Left hindlimb (tissue), 1 donor: ENCODE data around the gene TNIK.

Source experiments
- DNase-seq: peaks from one replicate; pipeline ENCODE4 v3.0.0-alpha.2; 2018

Gene TNIK

DNA sequence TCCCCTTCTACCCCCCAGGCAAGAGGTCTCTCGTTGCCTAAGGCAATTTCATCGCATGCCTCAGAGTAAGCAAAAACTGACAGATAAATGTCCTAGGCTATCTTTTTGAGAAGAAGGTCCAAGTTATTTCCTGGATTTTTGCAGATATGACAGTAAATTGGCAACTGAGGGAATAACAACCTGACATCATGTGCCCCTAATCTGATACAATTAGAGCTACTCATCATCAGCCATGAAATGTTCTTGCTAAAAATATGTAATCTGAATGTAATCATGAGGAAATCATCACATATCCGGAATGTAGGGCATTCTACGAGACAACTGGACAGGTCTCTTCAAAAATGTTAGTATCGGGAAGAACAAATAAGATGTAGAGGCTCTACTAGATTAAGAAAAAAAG lies 44.1 kb downstream of the TNIK start:
- DNase-seq, result no peak

DNA sequence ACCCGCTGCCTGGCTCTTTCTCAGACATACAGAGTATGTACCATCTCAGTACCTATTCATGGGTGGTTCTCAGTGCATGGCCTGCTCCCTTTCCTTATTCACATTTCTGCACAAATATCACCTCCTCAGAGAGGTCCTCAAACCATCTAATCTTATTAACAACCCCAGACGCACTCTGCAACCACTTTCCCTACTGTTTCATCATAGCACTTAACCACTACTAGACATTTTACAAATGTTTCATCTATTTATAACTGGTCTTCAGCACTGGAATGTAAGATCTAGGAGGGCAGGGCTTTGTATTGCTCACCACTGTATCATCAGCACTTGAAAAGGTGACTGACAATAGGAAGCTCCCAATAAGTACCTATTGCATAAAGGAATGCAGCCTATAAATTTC lies 45.1 kb downstream of the TNIK start:
- no peak for DNase-seq

DNA sequence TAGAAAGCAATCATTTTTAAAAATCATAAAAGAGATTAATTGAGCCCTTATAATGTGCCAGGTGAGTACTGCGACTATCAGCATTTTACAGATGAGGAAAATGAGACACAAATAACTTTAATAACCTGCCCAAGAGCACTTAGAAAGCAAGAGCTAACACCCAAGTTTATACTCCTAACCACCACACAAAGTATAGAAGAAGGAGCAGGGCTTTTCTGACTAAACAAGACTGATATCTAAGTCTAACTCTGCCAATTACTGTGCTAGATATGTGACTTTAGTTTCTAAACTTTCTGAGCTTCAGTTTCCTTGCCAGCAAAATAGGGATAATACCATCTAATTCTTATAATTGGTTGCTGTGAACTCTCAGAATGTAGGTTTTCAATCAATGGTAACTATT lies 47.7 kb downstream of the TNIK start:
- DNase-seq, result no peak

DNA sequence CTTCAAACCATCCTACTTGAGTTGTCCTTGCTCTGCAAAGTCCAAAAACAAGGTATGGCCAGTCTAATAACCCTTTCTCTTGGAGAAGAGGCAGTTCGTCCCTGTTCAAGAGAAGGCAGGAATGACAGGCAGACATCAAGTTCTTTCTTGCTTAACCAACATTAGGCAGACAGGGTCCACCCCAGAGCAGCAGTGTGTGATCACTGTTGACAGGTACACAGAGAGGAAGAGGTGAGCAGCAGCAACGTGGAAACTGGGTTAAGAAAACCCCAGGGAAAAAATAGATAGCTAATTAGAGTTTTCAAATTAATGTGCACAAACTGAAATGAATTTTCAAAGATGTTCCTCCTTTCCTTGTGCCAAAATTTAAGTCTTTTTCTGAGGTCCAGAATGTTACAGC lies 48.2 kb downstream of the TNIK start:
- DNase-seq, result no peak

DNA sequence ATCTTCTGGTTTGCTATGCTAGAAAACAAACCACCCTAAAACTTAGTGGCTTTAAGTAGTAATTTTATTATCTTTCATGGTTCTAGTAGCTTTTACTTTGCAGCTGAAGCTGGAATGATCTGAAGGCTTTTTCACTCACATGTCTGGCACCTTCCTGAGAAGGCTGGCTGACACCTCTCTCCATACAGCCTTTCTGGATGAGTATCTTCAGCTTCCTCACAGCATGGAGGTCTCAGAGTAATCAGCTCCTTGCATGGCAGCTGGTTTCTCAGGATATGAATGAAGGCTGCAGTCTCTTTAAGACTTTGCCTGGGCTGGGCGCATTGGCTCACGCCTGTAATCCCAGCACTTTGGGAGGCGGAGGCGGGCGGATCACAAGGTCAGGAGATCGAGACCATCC lies 50.0 kb downstream of the TNIK start:
- no peak for DNase-seq

DNA sequence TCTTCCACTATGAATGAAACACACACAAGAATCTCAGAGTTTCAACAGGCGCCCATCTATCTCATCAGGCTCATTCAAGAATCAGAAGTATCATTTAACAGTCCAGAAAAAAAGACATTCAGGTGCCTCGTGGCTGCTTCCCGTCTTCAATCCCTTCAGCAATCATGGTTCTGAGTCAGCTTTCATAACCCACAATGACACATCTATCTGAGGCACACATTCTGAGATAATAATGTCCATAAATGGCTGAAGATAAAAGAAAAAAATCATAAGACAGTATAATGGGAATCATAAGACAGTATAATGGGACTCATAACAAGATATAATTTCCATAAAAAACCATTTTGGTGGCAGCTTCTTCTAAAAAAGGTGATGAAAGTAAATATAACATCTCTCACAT lies 52.4 kb downstream of the TNIK start:
- DNase-seq, result no peak

DNA sequence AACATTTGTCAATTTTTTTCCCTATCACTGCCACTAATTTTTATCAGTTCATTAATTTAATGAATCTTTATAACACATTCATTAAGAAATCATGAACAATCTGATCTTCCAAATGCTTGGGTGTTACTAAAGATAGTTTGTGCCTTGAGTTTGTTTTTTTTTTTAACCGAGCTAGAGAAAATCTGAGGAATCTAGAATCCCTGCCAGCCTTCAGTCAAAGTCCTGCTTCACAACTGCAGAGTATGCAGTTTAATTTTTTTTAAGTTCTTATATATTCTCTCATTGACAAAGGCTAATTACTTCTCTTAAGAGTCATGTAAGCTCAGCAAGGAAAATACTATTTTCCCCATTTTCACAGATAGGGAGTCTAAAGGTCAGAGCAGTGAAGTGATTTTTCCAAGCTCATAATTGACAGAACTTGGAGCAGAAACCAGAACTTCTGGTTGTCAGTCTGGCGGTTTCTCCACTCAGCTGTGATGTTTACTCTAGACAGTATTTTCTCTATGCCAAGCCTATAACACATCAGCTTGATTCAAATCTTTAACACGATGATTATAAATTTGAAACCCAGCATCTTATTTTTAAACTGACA lies 55.7 kb downstream of the TNIK start:
- no peak for DNase-seq

DNA sequence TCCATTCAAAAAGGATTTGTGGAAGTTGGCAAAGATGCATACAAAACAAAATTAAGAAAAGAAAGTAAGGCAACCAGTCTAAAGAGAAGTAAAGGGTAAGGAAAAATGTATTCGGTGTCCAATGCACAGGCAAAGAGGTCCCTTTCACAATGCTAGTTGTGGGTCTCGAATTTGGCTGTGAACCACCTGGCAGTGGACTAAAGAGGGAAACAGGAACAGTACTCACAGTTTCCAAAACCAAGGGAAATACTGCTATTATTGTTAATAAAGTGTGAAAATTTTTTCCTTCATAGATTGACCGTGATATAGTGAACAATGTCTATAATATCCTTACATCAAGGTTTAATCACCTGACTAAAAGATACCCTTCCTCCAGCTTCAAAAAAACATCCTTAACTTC lies 57.9 kb downstream of the TNIK start:
- no peak for DNase-seq

DNA sequence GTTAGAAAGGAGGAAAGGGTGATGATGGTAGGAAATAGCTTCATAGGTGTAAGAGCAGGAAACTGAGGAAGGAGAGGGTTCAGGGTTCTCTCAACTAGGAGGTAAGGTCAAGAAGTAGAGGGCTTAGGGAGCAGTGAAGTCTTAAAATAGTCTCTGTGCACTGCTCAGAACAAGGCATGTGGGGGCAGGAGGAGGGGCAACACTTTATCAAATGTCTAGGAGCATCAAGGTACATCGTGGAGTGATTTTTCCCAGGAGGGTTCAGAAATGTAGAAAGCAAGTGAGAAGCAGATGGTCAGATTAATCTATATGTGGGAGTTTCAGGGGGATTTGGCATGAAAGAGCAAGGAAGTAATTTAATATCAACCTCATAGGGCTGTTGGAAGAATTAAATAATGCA lies 58.8 kb downstream of the TNIK start:
- DNase-seq, result no peak

DNA sequence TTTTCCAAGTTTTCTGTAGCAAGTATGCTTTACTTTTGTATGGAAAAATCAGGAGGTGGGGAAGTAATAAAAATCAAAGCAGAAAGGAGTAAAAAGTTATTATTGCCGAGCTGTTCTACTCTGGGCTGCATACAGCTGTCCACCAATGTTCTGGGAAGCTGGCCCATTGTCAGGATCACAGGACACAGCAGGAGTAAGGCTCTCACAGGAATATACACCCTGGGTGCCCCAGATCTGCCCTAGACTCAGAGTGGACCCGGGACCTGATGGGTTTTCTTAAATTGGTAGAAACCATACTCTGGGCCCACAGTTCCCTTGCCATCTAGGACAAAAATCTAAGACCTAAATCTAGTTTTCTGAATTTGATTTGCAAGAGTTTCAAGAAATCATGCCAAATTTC lies 60.4 kb downstream of the TNIK start:
- no peak for DNase-seq

DNA sequence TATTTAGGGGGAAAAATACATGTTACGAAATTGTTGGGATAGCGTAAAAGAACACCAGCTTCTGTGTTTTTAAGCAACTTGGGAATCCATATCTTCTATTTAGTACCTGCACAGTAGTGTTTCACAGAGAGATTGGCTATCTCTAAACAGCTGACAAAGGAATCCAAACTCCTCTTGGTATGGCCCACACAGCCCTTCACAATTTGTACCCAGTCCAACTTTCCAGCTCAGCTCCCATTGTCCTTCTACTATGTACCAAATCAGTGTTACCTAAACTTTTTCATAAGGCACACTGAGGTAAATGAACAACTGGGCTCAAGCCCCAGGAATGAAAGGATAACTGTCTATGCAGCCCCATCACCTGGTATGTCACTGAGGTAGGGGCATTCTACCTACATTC lies 61.9 kb downstream of the TNIK start:
- DNase-seq, result no peak

DNA sequence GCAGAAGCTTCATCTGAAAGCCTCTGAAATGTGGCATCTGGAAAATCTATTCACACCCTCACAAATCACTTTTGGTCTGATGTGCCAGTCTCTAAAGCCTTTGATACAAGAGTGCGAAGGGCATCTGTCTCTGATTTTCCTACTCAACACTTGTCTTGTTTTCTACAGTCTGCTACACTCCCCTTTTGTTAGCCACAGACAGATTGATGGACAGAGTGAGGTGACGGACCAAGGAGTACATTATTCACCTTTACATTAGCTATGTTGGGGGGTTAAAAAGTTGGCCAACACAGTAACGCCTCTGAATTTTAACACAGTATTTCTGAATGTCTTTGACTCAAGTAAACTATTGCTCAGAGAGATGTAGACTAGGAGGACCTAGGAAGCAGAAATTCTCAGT lies 63.1 kb downstream of the TNIK start:
- no peak for DNase-seq

DNA sequence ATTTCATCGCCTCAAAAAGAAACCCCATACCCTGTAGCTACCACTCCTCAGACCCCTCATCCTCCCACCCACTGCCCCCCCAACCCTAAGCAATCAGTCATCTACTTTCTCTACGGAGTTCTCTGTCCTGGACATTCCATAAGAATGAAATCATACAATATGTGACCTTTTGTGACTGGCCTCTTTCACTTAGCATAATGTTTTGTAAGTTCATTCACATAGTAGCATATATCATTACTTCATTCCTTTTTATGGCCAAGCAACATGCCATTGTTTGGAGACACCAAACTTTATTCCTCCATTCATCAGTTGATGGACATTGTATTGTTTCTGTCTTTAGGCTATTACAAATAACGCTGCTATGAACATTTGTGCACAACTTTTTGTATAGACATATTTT lies 64.2 kb downstream of the TNIK start:
- no peak for DNase-seq

DNA sequence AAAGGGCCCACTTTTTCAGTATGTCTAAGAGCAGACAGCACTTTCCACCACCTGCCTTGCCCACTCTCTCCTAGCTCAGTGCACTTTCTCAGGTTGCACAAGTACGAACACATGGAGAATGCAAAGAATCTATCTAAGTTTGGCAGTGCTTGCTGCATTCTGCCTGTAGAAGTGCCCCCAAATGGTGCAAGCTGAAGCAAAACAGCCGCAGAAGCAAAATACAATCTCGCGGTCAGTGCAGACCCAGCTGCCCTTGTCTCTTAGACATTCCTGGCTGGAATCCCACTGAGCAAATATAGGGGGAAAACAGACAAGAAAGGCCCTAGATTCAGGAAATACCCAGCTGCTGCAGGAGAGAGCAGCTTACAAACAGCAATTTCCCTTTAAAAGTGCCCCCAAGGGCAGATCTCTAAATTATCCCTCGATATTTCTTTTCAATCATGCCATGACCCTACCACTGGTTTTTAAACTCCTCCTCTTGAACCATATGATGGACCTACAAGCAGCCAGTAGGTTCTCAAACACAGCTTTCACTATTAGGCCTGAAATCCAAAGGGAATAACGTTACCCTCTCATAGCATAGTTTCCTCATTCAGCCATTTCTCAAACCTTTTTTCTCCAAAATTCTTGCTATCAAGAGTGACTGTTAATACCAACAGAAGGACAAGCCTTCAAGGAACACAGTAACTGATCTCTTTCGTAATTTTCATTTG lies 67.0 kb downstream of the TNIK start:
- peak; percentile 70 for DNase-seq

DNA sequence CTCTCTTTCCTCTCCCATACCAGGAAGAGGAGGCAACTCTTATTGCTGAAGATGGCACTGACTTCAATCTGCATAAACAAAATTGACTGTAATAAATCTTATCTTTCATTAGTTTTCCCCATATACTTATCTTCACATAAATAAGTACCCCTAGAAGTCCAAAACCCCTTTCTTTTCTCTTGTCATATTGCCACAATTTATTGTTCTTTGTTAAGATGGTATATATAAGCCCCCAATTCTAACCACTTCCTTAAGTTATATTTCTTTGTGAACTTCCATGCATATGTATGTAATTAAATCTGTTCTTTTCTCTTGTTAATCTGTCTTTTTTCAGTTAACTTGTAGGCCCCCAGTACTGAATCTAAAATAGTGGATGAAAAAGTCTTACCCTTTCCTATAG lies 68.8 kb downstream of the TNIK start:
- DNase-seq, result no peak

DNA sequence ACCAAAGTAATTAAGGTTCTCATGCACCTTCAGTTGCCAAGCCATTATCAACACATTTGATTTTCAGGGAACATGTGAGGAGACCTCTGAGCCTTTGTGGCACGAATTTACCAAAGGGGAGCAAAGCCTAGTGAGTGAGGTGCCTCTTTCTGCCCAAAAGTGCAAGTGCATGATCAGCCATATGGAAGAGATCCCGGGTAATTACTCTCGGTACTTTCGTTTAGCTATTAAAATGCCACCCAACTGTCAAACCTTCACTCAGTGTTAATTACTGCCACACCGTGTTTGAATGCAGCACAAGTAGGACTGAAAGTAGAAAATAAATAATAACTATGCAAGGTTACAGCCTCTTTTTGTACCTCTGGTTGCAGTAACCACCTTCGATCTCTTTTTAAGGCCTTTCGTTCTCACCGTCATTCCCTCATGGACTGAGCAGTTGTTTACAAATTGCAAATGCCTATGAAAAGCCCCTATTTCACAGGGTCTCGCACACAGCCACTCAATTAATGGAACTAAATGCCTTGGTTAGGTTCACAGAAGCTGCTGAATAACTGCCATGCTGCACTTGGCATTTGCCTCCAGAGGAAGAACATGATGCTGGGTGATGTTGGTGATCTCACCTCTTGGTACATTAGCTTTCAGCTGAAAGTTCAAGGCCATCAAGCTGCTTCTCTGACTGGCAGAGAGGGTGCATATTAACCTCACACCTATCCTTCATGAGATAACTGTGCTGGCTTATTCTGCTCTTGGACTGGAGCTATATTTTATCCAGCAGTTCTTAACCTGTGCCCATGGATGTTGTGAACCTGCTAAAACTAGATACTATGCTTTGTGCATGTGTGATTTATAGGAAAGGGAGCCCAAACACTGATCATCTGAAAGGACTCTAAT lies 69.9 kb downstream of the TNIK start:
- DNase-seq, result no peak

DNA sequence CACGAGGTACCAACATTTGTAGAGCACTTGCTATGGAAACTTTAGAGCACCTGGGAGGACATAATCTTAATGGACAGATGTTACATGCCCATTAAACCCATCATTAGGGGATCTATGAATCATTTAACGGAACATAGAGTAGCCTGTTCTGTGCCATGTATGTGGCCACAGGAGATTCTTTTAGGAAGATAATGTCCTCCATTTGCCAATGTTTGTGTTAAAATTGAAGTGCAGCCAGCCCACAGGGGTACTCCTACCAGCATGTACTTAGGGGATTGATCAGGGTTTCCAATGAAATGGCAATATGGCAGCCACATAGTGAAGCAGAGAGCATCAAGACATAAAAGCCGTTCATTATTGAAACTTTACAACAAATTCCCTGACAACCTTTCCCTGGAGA lies 70.7 kb downstream of the TNIK start:
- DNase-seq, result no peak

DNA sequence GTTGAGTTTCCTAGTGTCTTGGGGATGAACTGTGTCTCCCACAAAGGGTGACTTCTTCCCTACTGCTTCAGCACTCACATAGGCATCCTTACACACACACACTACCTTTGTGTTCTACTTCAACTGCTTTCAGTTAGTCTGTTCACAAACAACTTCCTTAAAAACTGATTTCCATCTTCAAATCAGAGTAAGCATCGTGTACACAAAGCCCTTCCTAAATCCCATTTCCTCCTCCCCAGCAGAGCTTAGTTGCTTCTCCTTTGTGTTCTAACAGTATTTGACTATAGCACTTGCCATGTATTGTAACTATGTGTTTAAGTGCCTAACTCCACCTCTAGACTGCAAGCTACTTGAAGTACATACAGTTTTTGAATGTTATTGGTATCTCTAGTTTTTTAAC lies 71.7 kb downstream of the TNIK start:
- DNase-seq, result no peak

DNA sequence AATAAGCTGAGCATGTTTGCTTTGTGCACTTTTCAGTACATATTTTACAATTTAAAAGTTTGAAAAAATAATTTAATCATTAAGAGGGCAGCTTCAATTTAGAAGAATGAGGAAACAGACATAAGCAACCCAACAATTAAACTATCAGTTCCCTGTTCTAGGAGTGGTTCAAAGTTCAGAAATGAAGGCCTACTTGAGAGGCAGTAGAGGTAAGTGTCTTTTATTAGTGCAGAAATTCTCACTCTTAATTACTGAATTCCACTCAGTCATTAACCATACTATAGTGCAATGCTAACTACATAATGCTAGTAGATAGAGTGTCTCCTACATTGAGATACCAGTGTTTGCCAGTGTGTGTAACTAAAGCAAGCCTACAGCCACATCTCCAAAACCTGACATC lies 73.1 kb downstream of the TNIK start:
- no peak for DNase-seq

DNA sequence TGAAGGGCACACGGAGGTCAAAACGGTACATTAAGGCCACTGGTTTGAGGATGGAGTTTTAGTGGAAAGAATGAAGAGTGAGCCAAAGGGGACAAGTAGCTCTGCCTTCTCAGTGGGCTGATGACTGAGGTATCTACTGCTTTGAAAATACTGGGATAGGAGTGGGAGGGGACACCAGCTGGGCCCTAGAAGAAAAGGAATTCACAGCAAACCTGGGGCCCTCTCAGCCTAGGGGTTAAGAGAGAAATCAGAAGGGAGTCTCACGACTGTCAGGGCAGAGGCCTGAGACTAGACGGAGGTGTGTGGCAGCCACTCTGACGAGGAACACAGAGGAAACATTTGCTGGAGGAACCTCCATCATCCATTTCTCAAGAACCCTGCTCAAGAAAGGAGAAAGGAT lies 75.1 kb downstream of the TNIK start:
- no peak for DNase-seq

DNA sequence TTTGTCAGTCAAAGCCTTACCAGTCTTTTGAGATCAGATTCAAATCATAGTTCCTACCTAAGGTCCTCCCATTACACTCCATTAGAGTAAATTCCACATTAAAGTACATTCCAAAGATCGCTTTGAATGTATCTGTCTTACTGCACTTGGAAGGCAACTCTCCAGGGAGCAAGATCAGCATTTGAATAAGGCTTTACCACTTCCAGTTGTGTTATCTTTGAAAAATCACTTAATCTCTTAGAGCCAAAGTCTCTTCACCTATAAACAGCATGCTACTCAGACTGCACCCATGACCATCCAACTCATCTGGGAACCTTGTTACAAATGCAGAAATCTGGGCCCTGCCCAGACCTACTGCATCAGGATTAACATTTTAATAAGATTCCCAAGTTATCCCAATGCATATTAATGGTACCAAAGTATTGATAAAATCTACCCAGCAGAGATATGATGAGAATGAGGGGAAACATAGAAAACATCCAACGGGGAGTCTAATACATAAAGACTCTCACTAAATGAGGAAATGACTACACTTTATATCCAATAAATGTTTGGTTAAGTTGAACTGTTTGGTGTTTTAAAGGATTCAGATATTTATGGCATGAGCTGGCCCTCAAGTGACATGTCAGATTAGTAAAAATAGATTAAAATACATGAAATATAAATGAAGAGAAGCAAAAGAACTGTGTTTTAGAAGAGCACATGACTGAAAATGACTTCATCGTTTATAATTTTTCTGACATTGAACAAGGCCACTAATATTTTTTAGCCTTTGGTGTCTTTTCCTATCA lies 75.9 kb downstream of the TNIK start:
- DNase-seq, result no peak

DNA sequence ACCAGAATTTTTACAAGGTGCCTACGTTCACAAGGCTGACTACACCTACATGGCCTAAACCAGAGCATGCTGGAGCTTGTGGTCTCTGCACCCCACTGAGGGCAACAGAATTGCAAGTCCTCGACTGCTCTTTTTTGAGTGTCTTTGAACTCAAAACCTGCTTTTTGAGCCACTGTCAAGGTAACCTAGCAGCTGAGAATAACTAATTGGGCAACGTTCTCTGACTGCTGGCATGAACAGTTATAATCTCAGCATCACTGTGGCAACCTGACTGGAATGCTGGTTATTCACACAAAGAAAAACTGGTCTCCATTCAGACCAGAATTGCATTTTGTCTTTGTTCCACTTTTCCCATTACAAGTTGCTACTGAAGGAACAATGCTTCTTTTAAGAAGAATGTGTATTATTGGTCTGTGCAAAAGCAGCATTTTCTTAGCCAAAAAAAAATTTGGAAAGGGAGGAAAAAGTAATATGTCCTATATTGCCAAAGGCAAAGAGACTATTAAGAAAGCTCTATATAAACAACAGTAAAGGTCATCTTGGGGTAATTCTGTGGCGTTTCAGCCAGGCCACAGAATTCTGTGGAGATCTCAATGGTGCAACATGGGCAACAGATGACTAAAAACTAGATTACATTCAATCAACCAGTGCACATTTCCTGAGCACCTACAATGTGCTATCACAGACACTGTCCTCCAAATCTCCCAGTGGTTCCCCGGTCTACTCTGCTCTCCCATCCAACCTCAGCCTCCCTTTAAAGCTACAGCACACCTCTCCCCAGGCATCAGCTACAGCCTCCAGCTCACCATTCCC lies 76.8 kb downstream of the TNIK start:
- no peak for DNase-seq
